ENCODE data around the gene HYI.

Gene HYI

GRCh38 chr1:43446388-43446740 lies 7.4 kb downstream of the HYI start:
- H3K27ac Mint-ChIP-seq (ENCODE audit: low read depth), result peak overlapping the region; percentile 32
- ATAC-seq (replicated peaks; ENCODE audit: extremely low read depth, poor library complexity, severe bottlenecking) (no peak), DNase-seq (ENCODE audit: low spot score in 2 of 2) (no peak)
- no peaks in the 10 kb centered on the region for H3K9me3 Mint-ChIP-seq
- peaks cover 21% of the 10 kb centered on the region for H3K36me3 Mint-ChIP-seq (ENCODE audit: insufficient read depth)
- no peak overlapping the region for H3K4me3 Mint-ChIP-seq
- no peaks in the 10 kb centered on the region for H3K27me3 Mint-ChIP-seq
- H3K4me1 Mint-ChIP-seq, result no peaks in the 10 kb centered on the region

GRCh38 chr1:43445606-43446387 lies 7.9 kb downstream of the HYI start:
- Mint-ChIP-seq H3K9me3 (no peaks in the 10 kb centered on the region), H3K4me3 (no peak overlapping the region), H3K27me3 (no peaks in the 10 kb centered on the region), H3K36me3 (ENCODE audit: insufficient read depth) (peaks cover 23% of the 10 kb centered on the region), H3K4me1 (no peaks in the 10 kb centered on the region), H3K27ac (ENCODE audit: low read depth) (peak overlapping the region; percentile 32)
- ATAC-seq (replicated peaks; ENCODE audit: extremely low read depth, poor library complexity, severe bottlenecking) (no peak), DNase-seq (ENCODE audit: low spot score in 2 of 2) (no peak)

- Mint-ChIP-seq H3K4me3 (no peak overlapping the region), H3K27me3 (no peaks in the 10 kb centered on the region), H3K27ac (ENCODE audit: low read depth) (no peak overlapping the region), H3K9me3 (no peaks in the 10 kb centered on the region), H3K4me1 (no peaks in the 10 kb centered on the region), H3K36me3 (ENCODE audit: insufficient read depth) (peaks cover 22% of the 10 kb centered on the region)
- no peak for DNase-seq (ENCODE audit: low spot score in 2 of 2)
- no peak for ATAC-seq (replicated peaks; ENCODE audit: extremely low read depth, poor library complexity, severe bottlenecking)
These were observed 8.9 kb downstream of the HYI start for GRCh38 chr1:43444836-43445235.

- no peak overlapping the region for H3K27ac Mint-ChIP-seq (ENCODE audit: low read depth)
- H3K27me3 Mint-ChIP-seq, result no peaks in the 10 kb centered on the region
- peaks cover 22% of the 10 kb centered on the region for H3K36me3 Mint-ChIP-seq (ENCODE audit: insufficient read depth)
- no peak for DNase-seq (ENCODE audit: low spot score in 2 of 2)
- ATAC-seq (replicated peaks; ENCODE audit: extremely low read depth, poor library complexity, severe bottlenecking), result no peak
- H3K4me1 Mint-ChIP-seq, result no peaks in the 10 kb centered on the region
- H3K9me3 Mint-ChIP-seq, result no peaks in the 10 kb centered on the region
- H3K4me3 Mint-ChIP-seq, result no peak overlapping the region
These were observed 9.4 kb downstream of the HYI start for GRCh38 chr1:43444151-43444828.

DNA sequence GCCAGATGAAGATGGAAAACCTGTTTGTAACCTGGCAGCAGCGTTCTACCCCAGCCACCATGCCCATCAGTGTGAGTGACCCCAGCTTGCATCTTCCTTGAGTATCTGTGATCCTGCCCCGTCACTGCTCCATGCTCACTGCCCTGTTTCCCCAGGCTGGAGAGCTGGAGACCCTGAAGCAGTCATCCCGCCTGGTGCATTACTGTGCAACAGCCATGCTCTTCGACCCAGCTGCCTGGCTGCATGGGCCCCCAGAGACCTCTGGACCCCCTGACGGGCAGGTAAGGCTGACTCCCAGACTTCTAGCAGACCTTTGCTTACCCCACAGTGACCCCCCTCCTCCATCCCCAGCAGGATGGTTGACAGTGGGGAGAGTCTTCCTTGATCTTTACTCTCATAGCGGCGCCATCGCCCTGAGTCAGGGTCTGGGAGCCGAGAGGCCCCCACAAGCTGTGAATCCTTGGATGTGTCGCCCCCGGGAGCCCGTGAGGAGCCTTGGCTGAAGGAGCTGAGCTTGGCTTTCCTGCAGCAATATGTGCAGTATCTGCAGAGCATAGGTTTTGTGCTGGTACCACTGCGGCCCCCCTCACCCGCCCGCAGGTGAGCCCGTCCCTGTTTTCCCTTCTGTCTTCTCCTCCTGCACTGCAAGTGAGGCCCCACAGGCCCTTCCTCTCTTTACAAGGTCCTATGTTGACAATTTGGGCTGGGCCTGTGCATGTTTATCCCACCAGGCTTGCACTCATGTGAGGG lies 10.4 kb downstream of the HYI start:
- Mint-ChIP-seq H3K4me3 (no peak overlapping the region), H3K27me3 (no peaks in the 10 kb centered on the region), H3K27ac (ENCODE audit: low read depth) (no peak overlapping the region), H3K9me3 (no peaks in the 10 kb centered on the region), H3K36me3 (ENCODE audit: insufficient read depth) (peaks cover 23% of the 10 kb centered on the region), H3K4me1 (no peaks in the 10 kb centered on the region)
- DNase-seq (ENCODE audit: low spot score in 2 of 2), result no peak
- no peak for ATAC-seq (replicated peaks; ENCODE audit: extremely low read depth, poor library complexity, severe bottlenecking)

- ATAC-seq (replicated peaks; ENCODE audit: extremely low read depth, poor library complexity, severe bottlenecking), result no peak
- no peaks in the 10 kb centered on the region for H3K4me1 Mint-ChIP-seq
- H3K36me3 Mint-ChIP-seq (ENCODE audit: insufficient read depth), result peaks cover 23% of the 10 kb centered on the region
- no peaks in the 10 kb centered on the region for H3K27me3 Mint-ChIP-seq
- no peak for DNase-seq (ENCODE audit: low spot score in 2 of 2)
- no peak overlapping the region for H3K4me3 Mint-ChIP-seq
- H3K9me3 Mint-ChIP-seq, result no peaks in the 10 kb centered on the region
- H3K27ac Mint-ChIP-seq (ENCODE audit: low read depth), result no peak overlapping the region
These were observed 11.0 kb downstream of the HYI start for GRCh38 chr1:43442756-43443155.

GRCh38 chr1:43441894-43442637 lies 11.7 kb downstream of the HYI start:
- no peaks in the 10 kb centered on the region for H3K9me3 Mint-ChIP-seq
- H3K4me3 Mint-ChIP-seq, result no peak overlapping the region
- H3K4me1 Mint-ChIP-seq, result no peaks in the 10 kb centered on the region
- ATAC-seq (replicated peaks; ENCODE audit: extremely low read depth, poor library complexity, severe bottlenecking) (no peak), DNase-seq (ENCODE audit: low spot score in 2 of 2) (no peak)
- no peaks in the 10 kb centered on the region for H3K27me3 Mint-ChIP-seq
- H3K27ac Mint-ChIP-seq (ENCODE audit: low read depth), result no peak overlapping the region
- H3K36me3 Mint-ChIP-seq (ENCODE audit: insufficient read depth), result peaks cover 23% of the 10 kb centered on the region

- Mint-ChIP-seq H3K27me3 (no peaks in the 10 kb centered on the region), H3K9me3 (no peaks in the 10 kb centered on the region), H3K4me1 (no peaks in the 10 kb centered on the region), H3K36me3 (ENCODE audit: insufficient read depth) (peaks cover 21% of the 10 kb centered on the region), H3K4me3 (no peak overlapping the region), H3K27ac (ENCODE audit: low read depth) (no peak overlapping the region)
- DNase-seq (ENCODE audit: low spot score in 2 of 2) (no peak), ATAC-seq (replicated peaks; ENCODE audit: extremely low read depth, poor library complexity, severe bottlenecking) (no peak)
These were observed 12.4 kb downstream of the HYI start for GRCh38 chr1:43441166-43441893.

DNA sequence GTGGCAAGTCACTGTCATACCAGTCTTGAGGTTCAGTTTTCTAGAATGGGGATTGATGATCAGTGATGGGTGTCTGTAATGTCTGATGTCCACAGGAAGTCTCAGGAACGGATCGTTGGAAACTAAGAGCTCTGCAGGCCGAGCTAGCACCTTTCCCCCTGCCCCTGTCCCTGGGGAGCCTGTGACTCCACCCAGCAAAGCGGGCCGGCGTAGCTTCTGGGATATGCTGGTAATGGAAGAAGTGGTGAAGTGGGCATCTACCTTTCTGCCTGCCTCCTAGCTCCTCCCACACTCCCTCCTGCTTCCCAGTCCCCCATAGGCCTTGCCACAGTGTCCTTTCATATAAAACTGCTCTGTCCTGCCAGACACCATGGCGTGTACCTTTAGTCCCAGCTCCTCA lies 13.4 kb downstream of the HYI start:
- H3K27ac Mint-ChIP-seq (ENCODE audit: low read depth), result no peak overlapping the region
- ATAC-seq (replicated peaks; ENCODE audit: extremely low read depth, poor library complexity, severe bottlenecking), result no peak
- DNase-seq (ENCODE audit: low spot score in 2 of 2), result no peak
- peaks cover 20% of the 10 kb centered on the region for H3K36me3 Mint-ChIP-seq (ENCODE audit: insufficient read depth)
- no peaks in the 10 kb centered on the region for H3K4me1 Mint-ChIP-seq
- no peaks in the 10 kb centered on the region for H3K9me3 Mint-ChIP-seq
- H3K4me3 Mint-ChIP-seq, result no peak overlapping the region
- H3K27me3 Mint-ChIP-seq, result no peaks in the 10 kb centered on the region

DNA sequence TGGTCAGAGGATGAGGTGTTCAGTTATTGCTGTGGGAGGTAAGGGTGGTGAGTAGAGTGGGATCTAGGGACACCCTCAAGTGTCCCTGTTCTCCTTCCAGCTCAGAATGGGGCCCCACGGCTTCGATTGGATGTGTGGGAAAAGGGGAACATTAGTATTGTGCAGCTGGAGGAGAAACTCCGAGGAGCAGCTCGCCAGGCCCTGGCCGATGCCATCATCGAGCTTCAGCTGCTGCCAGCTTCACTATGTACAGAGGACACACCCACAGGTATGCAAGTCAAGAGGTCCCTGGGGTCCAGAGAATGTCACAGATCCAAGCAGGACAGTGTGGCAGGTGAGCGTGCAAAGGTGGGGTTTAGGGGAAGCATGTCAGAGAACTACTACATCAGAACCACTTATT lies 13.9 kb downstream of the HYI start:
- no peaks in the 10 kb centered on the region for H3K4me1 Mint-ChIP-seq
- no peaks in the 10 kb centered on the region for H3K27me3 Mint-ChIP-seq
- peaks cover 20% of the 10 kb centered on the region for H3K36me3 Mint-ChIP-seq (ENCODE audit: insufficient read depth)
- no peak overlapping the region for H3K27ac Mint-ChIP-seq (ENCODE audit: low read depth)
- no peak overlapping the region for H3K4me3 Mint-ChIP-seq
- ATAC-seq (replicated peaks; ENCODE audit: extremely low read depth, poor library complexity, severe bottlenecking), result no peak
- H3K9me3 Mint-ChIP-seq, result no peaks in the 10 kb centered on the region
- no peak for DNase-seq (ENCODE audit: low spot score in 2 of 2)

DNA sequence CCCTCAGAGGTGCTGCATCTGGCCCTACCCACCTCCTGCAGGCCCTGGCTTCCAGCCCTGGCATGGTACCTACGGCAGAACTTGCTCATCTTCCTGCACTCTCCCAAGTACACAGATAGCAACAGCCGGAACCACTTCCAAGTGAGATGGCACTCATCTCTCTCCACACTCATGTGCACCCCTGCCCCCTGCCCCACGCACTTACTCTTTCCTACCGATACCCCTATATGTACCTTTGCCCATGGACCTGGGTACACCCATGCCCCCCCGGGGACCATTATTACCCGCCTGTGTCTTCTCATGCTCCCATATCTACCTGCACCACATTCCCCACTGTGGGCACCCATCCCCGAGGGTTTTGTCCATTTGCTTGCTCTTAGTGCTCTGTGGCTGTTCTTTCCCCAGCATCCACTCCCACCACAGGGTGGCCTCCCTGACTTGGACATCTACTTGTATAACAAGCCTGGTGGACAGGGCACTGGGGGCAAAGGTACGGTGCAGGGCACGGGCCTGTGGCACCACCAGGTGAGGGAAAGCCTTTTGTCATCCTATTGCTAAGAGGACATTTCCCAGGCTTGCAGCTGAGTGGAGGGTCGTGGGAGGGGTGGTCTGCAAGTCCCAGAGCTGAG lies 14.7 kb downstream of the HYI start:
- DNase-seq (ENCODE audit: low spot score in 2 of 2) (no peak), ATAC-seq (replicated peaks; ENCODE audit: extremely low read depth, poor library complexity, severe bottlenecking) (no peak)
- no peaks in the 10 kb centered on the region for H3K9me3 Mint-ChIP-seq
- no peaks in the 10 kb centered on the region for H3K27me3 Mint-ChIP-seq
- no peaks in the 10 kb centered on the region for H3K4me1 Mint-ChIP-seq
- peaks cover 16% of the 10 kb centered on the region for H3K36me3 Mint-ChIP-seq (ENCODE audit: insufficient read depth)
- peak overlapping the region; percentile 36 for H3K27ac Mint-ChIP-seq (ENCODE audit: low read depth)
- H3K4me3 Mint-ChIP-seq, result no peak overlapping the region

GRCh38 chr1:43438576-43438952 lies 15.2 kb downstream of the HYI start:
- no peak overlapping the region for H3K4me3 Mint-ChIP-seq
- DNase-seq (ENCODE audit: low spot score in 2 of 2), result no peak
- ATAC-seq (replicated peaks; ENCODE audit: extremely low read depth, poor library complexity, severe bottlenecking), result no peak
- H3K36me3 Mint-ChIP-seq (ENCODE audit: insufficient read depth), result peaks cover 18% of the 10 kb centered on the region
- no peaks in the 10 kb centered on the region for H3K27me3 Mint-ChIP-seq
- H3K27ac Mint-ChIP-seq (ENCODE audit: low read depth), result no peak overlapping the region
- H3K9me3 Mint-ChIP-seq, result no peaks in the 10 kb centered on the region
- no peaks in the 10 kb centered on the region for H3K4me1 Mint-ChIP-seq
